Neural progenitor cell (in vitro differentiated cells): ENCODE results near the gene TFCP2L1. TPM values are rescaled to one million over a fixed set of nuclear protein-coding genes. Genes with fewer than 3 reads are reported as not detected.

ENCODE experiments used
- DNase-seq: peaks from one replicate; pipeline ENCODE4 v3.0.0-alpha.2; 2016; ENCODE audit warnings: low spot score
- H2AFZ ChIP-seq: fragments of 200-600 bp; sonication (generic); replicated peaks from 2 replicates; pipeline ENCODE4 v1.6.1; 2016; ENCODE audit warnings: antibody characterized with exemption
- H3F3A ChIP-seq: fragments of 200-600 bp; sonication (generic); 2 replicates; pipeline ENCODE4 v1.6.1; 2016; ENCODE audit warnings: antibody characterized with exemption, low read depth
- H3K27ac ChIP-seq: fragments of 200-600 bp; sonication (generic); 2 replicates; pipeline ENCODE4 v1.5.1; 2016; ENCODE audit warnings: mild to moderate bottlenecking
- H3K27me3 ChIP-seq: fragments of 200-600 bp; sonication (generic); 2 replicates; pipeline ENCODE4 v1.6.1; 2016; ENCODE audit warnings: mild to moderate bottlenecking, moderate library complexity
- H3K36me3 ChIP-seq: fragments of 200-600 bp; sonication (generic); 2 replicates; pipeline ENCODE4 v1.5.1; 2016
- H3K4me1 ChIP-seq: fragments of 200-600 bp; sonication (generic); 2 replicates; pipeline ENCODE4 v1.6.1; 2016; ENCODE audit warnings: mixed run types
- H3K4me2 ChIP-seq: fragments of 200-600 bp; sonication (generic); 2 replicates; pipeline ENCODE4 v1.6.1; 2016
- H3K4me3 ChIP-seq: fragments of 200-600 bp; sonication (generic); 2 replicates; pipeline ENCODE4 v1.5.1; 2016
- H3K79me2 ChIP-seq: fragments of 200-600 bp; sonication (generic); 2 replicates; pipeline ENCODE4 v1.6.1; 2016; ENCODE audit warnings: low read depth
- H3K9ac ChIP-seq: fragments of 200-600 bp; sonication (generic); 2 replicates; pipeline ENCODE4 v1.6.1; 2016
- H3K9me3 ChIP-seq: fragments of 200-600 bp; sonication (generic); 2 replicates; pipeline ENCODE4 v1.5.1; 2016; ENCODE audit warnings: low read depth
- H4K20me1 ChIP-seq: fragments of 200-600 bp; sonication (generic); 2 replicates; pipeline ENCODE4 v1.6.1; 2016; ENCODE audit warnings: low read depth
- H3K27ac Mint-ChIP-seq: 3 replicates; pipeline ENCODE4 v1.8.0; 2021; ENCODE audit warnings: mixed read lengths
- H3K27me3 Mint-ChIP-seq: 2 replicates; pipeline ENCODE4 v1.8.0; 2022; ENCODE audit warnings: low read depth, mild to moderate bottlenecking, inconsistent platforms, moderate library complexity, mixed read lengths; ENCODE audit not compliant: insufficient read depth
- H3K36me3 Mint-ChIP-seq: 3 replicates; pipeline ENCODE4 v1.8.0; 2021; ENCODE audit warnings: mixed read lengths
- H3K4me1 Mint-ChIP-seq: 3 replicates; pipeline ENCODE4 v1.8.0; 2021; ENCODE audit warnings: mixed read lengths
- H3K4me3 Mint-ChIP-seq: 3 replicates; pipeline ENCODE4 v1.8.0; 2021; ENCODE audit warnings: mild to moderate bottlenecking, moderate library complexity, mixed read lengths
- H3K9me3 Mint-ChIP-seq: 3 replicates; pipeline ENCODE4 v1.8.0; 2020; ENCODE audit warnings: mixed read lengths
- EZH2 ChIP-seq: fragments of 200-600 bp; sonication (generic); IDR thresholded peaks from 2 replicates; pipeline ENCODE4 v1.6.1; 2017; ENCODE audit warnings: antibody characterized with exemption, mild to moderate bottlenecking, moderate library complexity
- EZH2phosphoT487 ChIP-seq: fragments of 200-600 bp; sonication (generic); IDR thresholded peaks from 2 replicates; pipeline ENCODE4 v1.6.1; 2017; ENCODE audit warnings: antibody characterized with exemption
- total RNA-seq: library from RNA; depleted of rRNA; stranded (reverse); fragments of >200 nt; gene quantifications from 2 replicates; pipeline ENCODE4 v1.2.3, GENCODE V29; 2015; ENCODE audit warnings: low replicate concordance
- TF ChIP-seq, protein P1 (sequence below): fragments of 200-600 bp; sonication (generic); IDR thresholded peaks from 2 replicates; pipeline ENCODE4 v1.5.1; 2017; ENCODE audit warnings: antibody characterized with exemption, mild to moderate bottlenecking

TFCP2L1 gene
- total RNA-seq, 1 donor from 2014 or later = 0.04 TPM

DNA sequence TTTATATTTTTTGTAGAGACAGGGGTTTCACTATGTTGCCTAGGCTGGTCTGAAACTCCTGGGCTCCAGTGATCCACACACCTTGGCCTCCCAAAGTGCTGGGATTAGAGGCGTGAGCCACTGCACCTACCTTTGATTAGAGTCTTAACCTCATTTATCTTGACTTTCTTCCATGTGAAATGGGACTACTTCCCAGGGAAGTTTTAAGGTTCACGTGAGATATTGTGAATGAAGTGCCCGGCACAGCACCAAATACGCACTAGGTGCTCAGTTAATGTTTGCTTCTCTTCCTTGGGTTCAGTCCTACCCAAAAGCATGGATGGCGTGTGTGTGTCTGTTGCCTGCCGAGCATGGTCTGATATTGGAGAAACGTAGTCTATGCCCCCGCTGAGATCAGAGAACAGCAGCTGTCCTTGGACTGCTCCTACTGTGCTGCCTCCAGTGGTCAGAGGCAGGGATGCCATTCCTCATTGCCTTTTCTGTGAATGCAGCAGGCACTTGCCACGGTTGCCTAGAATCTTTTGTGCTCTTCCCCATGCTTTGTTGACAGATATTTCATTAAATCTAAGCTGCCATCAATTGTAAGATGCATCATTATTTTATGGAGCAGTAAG lies 12.3 kb upstream of the TFCP2L1 start:
- H3K36me3 Mint-ChIP-seq = no peaks in the 10 kb centered on the region

DNA sequence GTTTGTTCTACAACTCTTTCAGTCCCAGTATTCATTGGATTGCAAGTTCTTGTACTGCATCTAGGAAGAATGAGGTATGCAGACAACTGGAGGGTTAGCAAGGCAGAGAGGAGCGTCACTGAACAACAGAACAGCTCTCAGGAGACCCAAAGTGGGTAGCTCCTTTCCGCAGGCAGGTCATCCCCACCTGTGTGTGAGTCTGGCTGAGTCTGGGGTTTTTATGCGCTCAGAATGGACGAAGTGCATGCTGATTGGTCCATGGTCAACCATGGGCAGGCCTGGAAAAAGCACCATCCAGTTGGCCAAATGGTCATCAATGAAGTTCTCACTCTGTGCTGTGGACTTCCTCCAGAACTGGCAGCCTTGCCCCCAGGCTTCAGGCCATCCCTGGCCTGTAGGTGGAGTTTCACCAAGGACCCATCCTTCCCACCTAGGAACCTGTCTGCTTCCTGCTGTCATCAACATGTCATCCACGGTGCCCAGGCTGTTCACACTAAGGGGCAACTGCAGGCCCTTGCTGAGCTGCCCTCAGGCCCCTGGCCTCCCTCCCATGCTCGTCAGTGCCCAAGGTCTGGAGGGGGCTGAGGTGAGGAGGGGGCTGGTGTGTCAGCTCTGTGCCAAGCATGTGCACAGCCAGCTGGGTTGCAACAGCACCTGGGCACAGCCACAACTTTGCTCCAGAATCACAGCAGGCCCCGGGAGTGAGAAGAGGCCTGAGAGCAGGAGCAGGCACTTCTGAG lies 11.1 kb upstream of the TFCP2L1 start:
- Histone ChIP-seq H3K79me2 (no peaks in the 10 kb centered on the region), H3K27me3 (no peaks in the 10 kb centered on the region), H3K27ac (no peak overlapping the region), H3K4me1 (no peaks in the 10 kb centered on the region), H4K20me1 (no peaks in the 10 kb centered on the region), H2AFZ (no peak overlapping the region), H3K4me2 (no peak overlapping the region), H3F3A (no peaks in the 10 kb centered on the region), H3K9me3 (no peaks in the 10 kb centered on the region), H3K4me3 (no peak overlapping the region), H3K9ac (no peak overlapping the region), H3K36me3 (no peaks in the 10 kb centered on the region)
- peaks cover 6% of the 10 kb centered on the region for H3K4me1 Mint-ChIP-seq
- DNase-seq = no peak
- TF ChIP-seq, protein P1, sequence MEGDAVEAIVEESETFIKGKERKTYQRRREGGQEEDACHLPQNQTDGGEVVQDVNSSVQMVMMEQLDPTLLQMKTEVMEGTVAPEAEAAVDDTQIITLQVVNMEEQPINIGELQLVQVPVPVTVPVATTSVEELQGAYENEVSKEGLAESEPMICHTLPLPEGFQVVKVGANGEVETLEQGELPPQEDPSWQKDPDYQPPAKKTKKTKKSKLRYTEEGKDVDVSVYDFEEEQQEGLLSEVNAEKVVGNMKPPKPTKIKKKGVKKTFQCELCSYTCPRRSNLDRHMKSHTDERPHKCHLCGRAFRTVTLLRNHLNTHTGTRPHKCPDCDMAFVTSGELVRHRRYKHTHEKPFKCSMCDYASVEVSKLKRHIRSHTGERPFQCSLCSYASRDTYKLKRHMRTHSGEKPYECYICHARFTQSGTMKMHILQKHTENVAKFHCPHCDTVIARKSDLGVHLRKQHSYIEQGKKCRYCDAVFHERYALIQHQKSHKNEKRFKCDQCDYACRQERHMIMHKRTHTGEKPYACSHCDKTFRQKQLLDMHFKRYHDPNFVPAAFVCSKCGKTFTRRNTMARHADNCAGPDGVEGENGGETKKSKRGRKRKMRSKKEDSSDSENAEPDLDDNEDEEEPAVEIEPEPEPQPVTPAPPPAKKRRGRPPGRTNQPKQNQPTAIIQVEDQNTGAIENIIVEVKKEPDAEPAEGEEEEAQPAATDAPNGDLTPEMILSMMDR = no peak
- no peak for TF ChIP-seq EZH2
- no peak for TF ChIP-seq EZH2phosphoT487
- H3K9me3 Mint-ChIP-seq = no peaks in the 10 kb centered on the region
- no peaks in the 10 kb centered on the region for H3K36me3 Mint-ChIP-seq
- no peak overlapping the region for H3K4me3 Mint-ChIP-seq
- H3K27ac Mint-ChIP-seq = no peak overlapping the region
- H3K27me3 Mint-ChIP-seq = peaks cover 2% of the 10 kb centered on the region

More for the DNA sequence above, 12.3 kb upstream of the TFCP2L1 start:
- H3K4me1 ChIP-seq = no peaks in the 10 kb centered on the region
- no peaks in the 10 kb centered on the region for H3K27me3 ChIP-seq
- no peaks in the 10 kb centered on the region for H3F3A ChIP-seq
- Mint-ChIP-seq H3K27ac (no peak overlapping the region), H3K4me3 (no peak overlapping the region), H3K27me3 (peaks cover 2% of the 10 kb centered on the region), H3K4me1 (peaks cover 6% of the 10 kb centered on the region), H3K9me3 (no peaks in the 10 kb centered on the region)
- TF ChIP-seq, protein P1 = peak; percentile 77
- TF ChIP-seq EZH2 = no peak
- H3K79me2 ChIP-seq = no peaks in the 10 kb centered on the region
- no peaks in the 10 kb centered on the region for H3K36me3 ChIP-seq
- H4K20me1 ChIP-seq = no peaks in the 10 kb centered on the region
- no peak overlapping the region for H3K27ac ChIP-seq
- no peak overlapping the region for H2AFZ ChIP-seq
- H3K9ac ChIP-seq = no peak overlapping the region
- H3K4me2 ChIP-seq = no peak overlapping the region
- no peaks in the 10 kb centered on the region for H3K9me3 ChIP-seq
- H3K4me3 ChIP-seq = no peak overlapping the region
- peak; percentile 72 for DNase-seq

DNA sequence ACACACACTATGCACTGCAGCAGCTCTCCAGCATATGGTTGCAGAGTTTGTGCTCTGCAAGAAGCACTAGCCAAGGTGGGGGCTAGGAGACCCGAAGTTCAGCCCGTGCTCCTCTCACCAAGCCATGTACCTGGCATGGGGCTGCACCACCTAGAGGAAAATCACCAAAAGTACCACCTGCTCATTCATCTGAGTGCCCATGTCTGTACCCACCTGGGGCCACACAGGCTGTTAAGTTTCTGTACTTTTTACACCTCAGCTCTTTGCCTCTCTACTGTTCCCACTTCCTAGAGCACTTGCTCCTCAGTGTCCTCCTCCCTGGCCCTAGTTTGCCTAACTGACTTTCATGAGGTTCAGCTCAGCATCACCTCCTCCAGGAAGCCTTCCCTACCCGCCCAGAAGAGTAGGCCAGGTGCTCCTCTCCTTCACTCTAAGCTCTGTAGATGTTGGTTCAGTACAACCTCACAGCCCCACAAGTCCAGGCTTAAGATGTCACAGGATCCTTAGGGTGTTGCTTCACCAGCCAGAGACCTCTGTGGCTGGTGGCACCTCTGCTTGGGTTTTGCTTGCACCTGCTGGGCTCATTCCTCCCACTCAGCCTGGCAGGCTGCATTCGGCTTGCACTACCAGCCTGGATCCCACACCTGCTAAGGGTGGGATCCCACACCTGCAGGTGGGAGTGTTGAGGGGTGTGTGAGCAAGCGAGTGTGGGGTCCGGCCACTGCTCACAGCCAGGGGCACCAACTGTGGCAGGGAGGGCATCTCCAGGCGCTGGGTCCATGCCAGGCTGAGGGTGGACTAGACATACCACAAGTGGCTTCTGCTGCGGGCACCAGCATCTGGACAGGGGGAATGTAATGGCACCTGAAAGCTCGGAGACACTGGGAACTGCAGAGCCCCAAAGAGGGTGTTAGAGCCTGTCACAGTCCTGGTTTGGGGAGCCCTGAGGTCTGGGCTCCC lies 10.2 kb upstream of the TFCP2L1 start:
- H3K4me1 Mint-ChIP-seq = peaks cover 6% of the 10 kb centered on the region
- H3K36me3 ChIP-seq = no peaks in the 10 kb centered on the region
- no peaks in the 10 kb centered on the region for H3K9me3 ChIP-seq
- DNase-seq = no peak
- no peaks in the 10 kb centered on the region for H3K27me3 ChIP-seq
- no peak overlapping the region for H3K4me3 ChIP-seq
- H3K27ac Mint-ChIP-seq = no peak overlapping the region
- H3K9me3 Mint-ChIP-seq = no peaks in the 10 kb centered on the region
- TF ChIP-seq EZH2phosphoT487 (no peak), EZH2 (no peak)
- TF ChIP-seq, protein P1 = no peak
- H3F3A ChIP-seq = no peaks in the 10 kb centered on the region
- H3K4me2 ChIP-seq = no peak overlapping the region
- no peaks in the 10 kb centered on the region for H3K36me3 Mint-ChIP-seq
- no peaks in the 10 kb centered on the region for H4K20me1 ChIP-seq
- no peak overlapping the region for H3K9ac ChIP-seq
- H3K4me3 Mint-ChIP-seq = no peak overlapping the region
- H3K27ac ChIP-seq = no peak overlapping the region
- H2AFZ ChIP-seq = no peak overlapping the region
- H3K4me1 ChIP-seq = no peaks in the 10 kb centered on the region
- no peaks in the 10 kb centered on the region for H3K79me2 ChIP-seq
- peaks cover 2% of the 10 kb centered on the region for H3K27me3 Mint-ChIP-seq
